Hair follicle dermal papilla cell (primary cell): ENCODE results near the gene SH3BGRL. TPM values are rescaled to one million over a fixed set of nuclear protein-coding genes. Genes with fewer than 3 reads are reported as not detected.

ENCODE experiments used
- total RNA-seq: library from RNA; depleted of rRNA; stranded (reverse); fragments of >200 nt; gene quantifications from 2 replicates; pipeline ENCODE4 v1.2.3, GENCODE V29; 2012

The SH3BGRL gene
- 82.1 and 83.6 TPM in 2 replicates for total RNA-seq

GRCh38 chrX:81201671-81202455, at the start of gene SH3BGRL, which contains the start of gene HMGN5:
Gene SH3BGRL, plus strand, starts transcription at chrX:81202102. Its CDS starts 99 bp downstream, at chrX:81202201.
Gene HMGN5, minus strand, starts transcription at chrX:81201913. Its CDS starts 80,364 bp downstream, at chrX:81121549.

Other genes starting within 250 kb of the SH3BGRL start
- gene HMGN5, start 189 bp upstream of the SH3BGRL start, total RNA-seq = 0.49 and 0.85 TPM in 2 replicates